Transverse colon (tissue), 4 donors: ENCODE measurements around the gene RBFA.

Experiments
- EP300 ChIP-seq: sonication (generic); formaldehyde crosslinking; IDR thresholded peaks from one replicate; pipeline ENCODE4 v1.6.1; 2017; ENCODE audit warnings: antibody characterized with exemption, low read depth
- POLR2A ChIP-seq: fragments of 450-650 bp; IDR thresholded peaks from one replicate; pipeline ENCODE4 v1.6.1; 2016; ENCODE audit warnings: antibody characterized with exemption, mild to moderate bottlenecking, moderate library complexity
- POLR2AphosphoS5 ChIP-seq, 3 donors: sonication (generic); formaldehyde crosslinking; IDR thresholded peaks; one replicate each; pipeline ENCODE4 v1.6.1; 2016; ENCODE audit warnings: antibody characterized with exemption in 3 of 3
- TF ChIP-seq, protein P1 (sequence below), 5 experiments: fragments of 200-600 bp in 3 of 5; fragments of 450-650 bp in 2 of 5; sonication (generic) in 3 of 5; IDR thresholded peaks; 1 replicate in 2 of 5; 2 replicates in 3 of 5; pipeline ENCODE4 v1.5.1; 2016 to 2017; ENCODE audit warnings: antibody characterized with exemption in 5 of 5, inconsistent platforms in 3 of 5, mild to moderate bottlenecking in 2 of 5, moderate library complexity in 1 of 5

DNA sequence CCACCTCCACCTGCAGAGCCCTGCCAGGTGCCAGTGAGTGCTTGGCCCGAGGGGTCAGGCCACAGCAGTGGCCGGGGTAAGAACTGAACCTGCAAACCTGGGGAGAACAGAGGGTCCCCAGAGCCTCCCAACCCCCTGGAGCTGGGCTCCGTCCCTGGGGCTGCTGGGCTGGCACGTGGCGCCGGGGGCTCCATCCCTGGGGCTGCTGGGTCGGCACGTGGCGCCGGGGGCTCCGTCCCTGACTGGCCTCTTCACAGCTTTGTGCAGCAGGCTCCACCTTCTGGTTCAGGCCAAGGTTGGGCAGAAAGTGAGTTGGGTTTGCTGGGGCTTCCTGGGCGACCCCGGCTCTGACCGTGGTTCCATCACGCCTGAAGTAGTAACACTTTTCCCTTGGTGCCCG is 12.2 kb downstream of the RBFA start:
- TF ChIP-seq, protein P1, sequence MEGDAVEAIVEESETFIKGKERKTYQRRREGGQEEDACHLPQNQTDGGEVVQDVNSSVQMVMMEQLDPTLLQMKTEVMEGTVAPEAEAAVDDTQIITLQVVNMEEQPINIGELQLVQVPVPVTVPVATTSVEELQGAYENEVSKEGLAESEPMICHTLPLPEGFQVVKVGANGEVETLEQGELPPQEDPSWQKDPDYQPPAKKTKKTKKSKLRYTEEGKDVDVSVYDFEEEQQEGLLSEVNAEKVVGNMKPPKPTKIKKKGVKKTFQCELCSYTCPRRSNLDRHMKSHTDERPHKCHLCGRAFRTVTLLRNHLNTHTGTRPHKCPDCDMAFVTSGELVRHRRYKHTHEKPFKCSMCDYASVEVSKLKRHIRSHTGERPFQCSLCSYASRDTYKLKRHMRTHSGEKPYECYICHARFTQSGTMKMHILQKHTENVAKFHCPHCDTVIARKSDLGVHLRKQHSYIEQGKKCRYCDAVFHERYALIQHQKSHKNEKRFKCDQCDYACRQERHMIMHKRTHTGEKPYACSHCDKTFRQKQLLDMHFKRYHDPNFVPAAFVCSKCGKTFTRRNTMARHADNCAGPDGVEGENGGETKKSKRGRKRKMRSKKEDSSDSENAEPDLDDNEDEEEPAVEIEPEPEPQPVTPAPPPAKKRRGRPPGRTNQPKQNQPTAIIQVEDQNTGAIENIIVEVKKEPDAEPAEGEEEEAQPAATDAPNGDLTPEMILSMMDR (IDR thresholded peaks at IDR 0.05), result no peak
- TF ChIP-seq EP300, result no peak
- no peak for TF ChIP-seq POLR2A
- no peak for TF ChIP-seq POLR2AphosphoS5 (IDR thresholded peaks at IDR 0.05)
